ENCODE results near the gene BCL2.

Gene BCL2

GRCh38 chr18:63145851-63146555 lies 173.6 kb downstream of the BCL2 start:
- H3K27ac ChIP-seq: no peak overlapping the region

DNA sequence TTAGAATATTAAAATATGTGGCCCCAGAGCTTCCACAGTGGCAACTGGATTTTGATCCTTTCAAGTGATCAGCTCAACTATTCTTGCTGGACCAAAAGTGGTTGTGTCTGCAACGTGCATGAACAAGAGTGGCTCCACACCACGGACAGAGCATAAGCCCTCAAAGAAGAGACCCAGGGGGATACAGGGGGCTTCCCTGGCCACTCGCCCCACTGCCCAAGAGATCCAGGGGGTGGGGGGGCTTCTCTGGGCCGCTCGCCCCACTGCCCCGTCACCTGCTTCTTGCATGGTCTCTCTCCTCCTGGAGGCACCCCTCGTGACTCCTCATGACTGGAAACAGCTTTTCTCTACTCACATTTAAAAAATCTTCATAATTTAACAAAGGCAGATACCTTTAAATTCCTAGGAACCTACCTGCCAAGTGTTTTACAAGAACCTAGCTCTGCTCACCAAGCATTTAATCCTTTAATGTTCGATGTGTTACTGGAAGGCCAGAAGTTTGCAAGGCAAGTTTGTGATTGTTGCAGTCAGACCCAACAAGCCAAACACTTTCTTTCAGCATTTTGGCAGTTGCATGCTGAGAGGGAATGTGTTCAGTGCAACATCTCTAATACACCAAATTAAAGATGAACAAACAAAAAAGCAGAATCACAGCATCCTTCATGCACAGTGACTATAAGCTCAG lies 174.3 kb downstream of the BCL2 start:
- no peak overlapping the region for H3K27ac ChIP-seq
- TF ChIP-seq, protein P1, sequence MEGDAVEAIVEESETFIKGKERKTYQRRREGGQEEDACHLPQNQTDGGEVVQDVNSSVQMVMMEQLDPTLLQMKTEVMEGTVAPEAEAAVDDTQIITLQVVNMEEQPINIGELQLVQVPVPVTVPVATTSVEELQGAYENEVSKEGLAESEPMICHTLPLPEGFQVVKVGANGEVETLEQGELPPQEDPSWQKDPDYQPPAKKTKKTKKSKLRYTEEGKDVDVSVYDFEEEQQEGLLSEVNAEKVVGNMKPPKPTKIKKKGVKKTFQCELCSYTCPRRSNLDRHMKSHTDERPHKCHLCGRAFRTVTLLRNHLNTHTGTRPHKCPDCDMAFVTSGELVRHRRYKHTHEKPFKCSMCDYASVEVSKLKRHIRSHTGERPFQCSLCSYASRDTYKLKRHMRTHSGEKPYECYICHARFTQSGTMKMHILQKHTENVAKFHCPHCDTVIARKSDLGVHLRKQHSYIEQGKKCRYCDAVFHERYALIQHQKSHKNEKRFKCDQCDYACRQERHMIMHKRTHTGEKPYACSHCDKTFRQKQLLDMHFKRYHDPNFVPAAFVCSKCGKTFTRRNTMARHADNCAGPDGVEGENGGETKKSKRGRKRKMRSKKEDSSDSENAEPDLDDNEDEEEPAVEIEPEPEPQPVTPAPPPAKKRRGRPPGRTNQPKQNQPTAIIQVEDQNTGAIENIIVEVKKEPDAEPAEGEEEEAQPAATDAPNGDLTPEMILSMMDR (conservative IDR thresholded peaks at IDR 0.05): no peak
- no peak for TF ChIP-seq ZFX (IDR thresholded peaks at IDR 0.05)

More at GRCh38 chr18:63145851-63146555, 173.6 kb downstream of the BCL2 start:
- TF ChIP-seq, protein P1 (conservative IDR thresholded peaks at IDR 0.05): no peak
- no peak for TF ChIP-seq ZFX (IDR thresholded peaks at IDR 0.05)

GRCh38 chr18:63144748-63145147 lies 174.8 kb downstream of the BCL2 start:
- no peak for TF ChIP-seq ZFX (IDR thresholded peaks at IDR 0.05)
- TF ChIP-seq, protein P1 (conservative IDR thresholded peaks at IDR 0.05): no peak
- H3K27ac ChIP-seq: no peak overlapping the region

DNA sequence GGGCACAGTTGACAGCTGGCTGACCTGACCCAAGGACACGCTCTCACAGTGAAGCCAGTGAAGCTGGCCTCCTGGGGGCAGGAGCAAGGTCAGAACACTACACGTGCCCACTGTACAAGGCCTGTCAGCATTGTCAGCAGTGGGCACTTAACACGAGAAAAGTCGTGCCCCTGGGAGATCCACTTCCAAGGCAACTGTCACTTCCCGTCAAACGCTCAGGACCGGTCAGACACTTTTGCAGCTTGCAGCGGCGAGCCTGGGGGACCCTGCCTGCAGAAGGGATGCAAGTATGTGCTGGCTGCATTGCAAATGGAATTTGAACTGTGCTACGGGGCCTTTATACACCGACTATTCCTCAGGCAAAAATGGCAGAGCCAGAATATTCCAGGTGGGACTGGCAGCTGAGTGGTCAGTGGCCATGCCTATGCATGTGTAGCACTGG lies 176.2 kb downstream of the BCL2 start:
- H3K27ac ChIP-seq: no peak overlapping the region
- TF ChIP-seq, protein P1 (conservative IDR thresholded peaks at IDR 0.05): no peak
- no peak for TF ChIP-seq ZFX (IDR thresholded peaks at IDR 0.05)

- TF ChIP-seq ZFX (IDR thresholded peaks at IDR 0.05): no peak
- no peak overlapping the region for H3K27ac ChIP-seq
Observed at GRCh38 chr18:63142594-63143225, 176.9 kb downstream of the BCL2 start.

DNA sequence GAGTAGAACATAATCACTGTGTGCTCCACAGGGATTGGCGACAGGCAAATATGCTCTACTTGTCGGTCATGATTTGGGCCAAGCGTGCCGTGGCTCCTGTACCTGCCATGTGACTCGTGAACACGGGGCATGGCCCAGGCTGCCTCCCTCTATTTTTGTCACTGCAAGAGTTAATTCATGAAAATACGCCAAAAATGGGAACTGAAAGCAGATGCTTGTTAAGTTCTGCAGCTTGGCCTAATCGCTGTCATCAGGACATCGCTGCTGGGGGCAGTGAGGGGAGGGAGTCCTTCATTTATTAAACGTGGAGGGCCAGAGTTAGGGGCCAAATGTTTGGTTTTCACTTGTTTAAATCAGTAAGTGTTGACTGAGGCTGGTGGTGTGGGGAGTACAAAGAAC lies 177.8 kb downstream of the BCL2 start:
- no peak for TF ChIP-seq ZFX (IDR thresholded peaks at IDR 0.05)
- TF ChIP-seq, protein P1 (conservative IDR thresholded peaks at IDR 0.05): no peak
- no peak overlapping the region for H3K27ac ChIP-seq

DNA sequence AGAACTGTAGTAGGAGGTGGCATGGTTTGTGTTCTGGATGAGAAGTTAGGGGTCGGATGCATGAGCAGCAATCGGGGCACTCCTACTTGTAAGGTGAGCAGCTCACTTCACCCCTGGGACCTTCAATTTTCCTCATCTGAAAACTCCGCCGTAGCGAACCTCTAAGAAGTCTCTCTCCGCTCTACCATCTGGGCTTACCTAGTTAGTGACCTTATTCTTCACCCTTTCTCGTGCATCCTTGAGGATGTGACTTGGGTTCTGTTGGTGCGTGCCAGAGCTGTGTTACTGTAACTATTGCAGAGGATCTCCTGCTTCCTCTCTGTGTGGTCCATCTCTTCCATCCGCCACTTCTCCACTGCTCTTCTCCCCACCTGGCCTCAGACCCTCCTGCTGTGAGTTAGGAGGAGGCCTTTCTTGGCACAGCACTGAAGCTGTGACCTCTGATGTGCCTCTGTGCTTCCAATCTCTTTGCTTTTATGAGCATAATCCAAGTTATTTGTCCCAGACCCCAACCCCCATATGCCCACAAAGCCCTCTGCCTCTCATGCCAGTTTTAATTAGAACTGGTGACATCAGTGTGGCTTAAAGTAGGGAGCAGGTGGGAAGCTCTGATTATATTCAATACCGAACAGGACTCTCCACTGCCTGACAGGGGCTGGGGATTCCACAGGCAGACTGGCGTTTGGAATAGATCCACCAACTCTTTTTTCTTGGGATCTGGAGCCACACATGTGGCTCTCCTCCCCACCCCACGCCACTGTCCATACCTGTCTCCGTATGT lies 178.4 kb downstream of the BCL2 start:
- no peak overlapping the region for H3K27ac ChIP-seq
- TF ChIP-seq, protein P1 (conservative IDR thresholded peaks at IDR 0.05): no peak
- no peak for TF ChIP-seq ZFX (IDR thresholded peaks at IDR 0.05)

Measured in C4-2B (cell line).